DND-41 (cell line): Measurements from ENCODE around the gene MYCBPAP.

Experiments used
- CTCF ChIP-seq: IDR thresholded peaks from 2 replicates; pipeline ENCODE4 v1.5.1; 2012; ENCODE audit warnings: borderline replicate concordance, low read length, moderate library complexity, mild to moderate bottlenecking; ENCODE audit not compliant: poor library complexity, severe bottlenecking; ENCODE audit errors: extremely low read depth
- EZH2 ChIP-seq: IDR thresholded peaks from 3 replicates; pipeline ENCODE4 v1.6.1; 2012; ENCODE audit warnings: borderline replicate concordance, low read depth, mild to moderate bottlenecking, moderate library complexity, low read length, inconsistent platforms; ENCODE audit not compliant: severe bottlenecking

GRCh38 chr17:50476545-50477315, 31.5 kb upstream of the MYCBPAP start:
- TF ChIP-seq CTCF: no peak
- no peak for TF ChIP-seq EZH2
